H1 (cell line): ENCODE results near the gene USHBP1. TPM values are rescaled to one million over a fixed set of nuclear protein-coding genes. Genes with fewer than 3 reads are reported as not detected.

ENCODE experiments used
- CTCF ChIA-PET: fragments of 300-600 bp; sonication (Branson Sonifier 250); formaldehyde crosslinking; loops from one replicate; lab custom pipeline; 2021; ENCODE audit not compliant: partially characterized antibody; lab: Charles Lee
- POLR2A ChIA-PET: fragments of 300-600 bp; sonication (Branson Sonifier 250); formaldehyde crosslinking; loops from one replicate; lab custom pipeline; 2021; ENCODE audit warnings: inconsistent platforms; ENCODE audit not compliant: partially characterized antibody; lab: Charles Lee
- DNase-seq, 2 experiments: peaks; one replicate each; pipeline versions ENCODE4 v3.0.0 to v3.0.0-alpha.2; 2010 to 2022; ENCODE audit warnings: low spot score in 2 of 2, low read depth in 1 of 2, mixed read lengths in 1 of 2
- FAIRE-seq: peaks from 2 replicates; lab custom pipeline; 2011; peaks lifted over from hg19 to GRCh38; lab: Jason Lieb, UNC
- H2AFZ ChIP-seq: 2 replicates; pipeline ENCODE4 v1.8.1; 2012; ENCODE audit warnings: low read length, inconsistent platforms
- H2AK5ac ChIP-seq: 2 replicates; pipeline ENCODE4 v1.6.1; 2013; ENCODE audit warnings: low read depth, low read length
- H2BK120ac ChIP-seq: replicated peaks from 2 replicates; pipeline ENCODE3; 2013; ENCODE audit warnings: low read depth, low read length, inconsistent platforms
- H2BK12ac ChIP-seq: 2 replicates; pipeline ENCODE4 v1.6.1; 2013; ENCODE audit warnings: low read depth, low read length
- H2BK15ac ChIP-seq: 2 replicates; pipeline ENCODE4 v1.6.1; 2013; ENCODE audit warnings: low read length
- H2BK20ac ChIP-seq: 2 replicates; pipeline ENCODE4 v1.6.1; 2013; ENCODE audit warnings: low read length
- H2BK5ac ChIP-seq: 2 replicates; pipeline ENCODE4 v1.6.1; 2013; ENCODE audit warnings: low read depth, low read length
- H3K14ac ChIP-seq: 2 replicates; pipeline ENCODE4 v1.6.1; 2013; ENCODE audit warnings: inconsistent platforms; ENCODE audit not compliant: insufficient read length
- H3K18ac ChIP-seq: 2 replicates; pipeline ENCODE4 v1.6.1; 2013; ENCODE audit warnings: low read length; ENCODE audit errors: extremely low read depth
- H3K23ac ChIP-seq: 2 replicates; pipeline ENCODE4 v1.6.1; 2013; ENCODE audit warnings: inconsistent platforms; ENCODE audit not compliant: insufficient read length
- H3K23me2 ChIP-seq: 2 replicates; pipeline ENCODE4 v1.6.1; 2013; ENCODE audit warnings: low read depth, low read length
- H3K27ac ChIP-seq: 2 replicates; pipeline ENCODE4 v1.6.1; 2011; ENCODE audit warnings: low read depth, low read length, inconsistent platforms
- H3K27me3 ChIP-seq, 4 experiments: replicated peaks in 1 of 4; 1 replicate in 1 of 4; 2 replicates in 3 of 4; pipeline versions ENCODE4 v1.6.1 to v1.8.1; 2011 to 2013; ENCODE audit warnings: low read length in 3 of 4, mild to moderate bottlenecking in 3 of 4, inconsistent platforms in 2 of 4, mixed read lengths in 2 of 4, moderate library complexity in 1 of 4; ENCODE audit not compliant: control insufficient read depth in 3 of 4, insufficient read depth in 3 of 4; ENCODE audit errors: extremely low read depth in 1 of 4
- H3K36me3 ChIP-seq, 4 experiments: 2 replicates each; pipeline versions ENCODE4 v1.6.1 to v1.8.1; 2011 to 2013; ENCODE audit warnings: mild to moderate bottlenecking in 4 of 4, low read length in 3 of 4, moderate library complexity in 2 of 4, control low read depth in 1 of 4, inconsistent platforms in 1 of 4; ENCODE audit not compliant: insufficient read depth in 4 of 4, control insufficient read depth in 2 of 4
- H3K4ac ChIP-seq: replicated peaks from 2 replicates; pipeline ENCODE3; 2013; ENCODE audit warnings: low read length, low read depth, mixed read lengths, inconsistent platforms; ENCODE audit not compliant: insufficient read length
- H3K4me1 ChIP-seq, 4 experiments: replicated peaks in 1 of 4; 1 replicate in 1 of 4; 2 replicates in 3 of 4; pipeline versions ENCODE4 v1.6.1 to v1.8.1; 2011 to 2013; ENCODE audit warnings: low read length in 3 of 4, inconsistent platforms in 2 of 4, mixed read lengths in 1 of 4; ENCODE audit not compliant: insufficient read depth in 4 of 4, control insufficient read depth in 3 of 4
- H3K4me2 ChIP-seq, 2 experiments: 2 replicates each; pipeline versions ENCODE4 v1.6.1 to v1.8.1; 2011 to 2013; ENCODE audit warnings: low read depth in 2 of 2, low read length in 2 of 2, control low read depth in 1 of 2, inconsistent platforms in 1 of 2, mild to moderate bottlenecking in 1 of 2; ENCODE audit not compliant: insufficient read depth in 1 of 2
- H3K4me3 ChIP-seq, 4 experiments: fragments of 200-600, 300-600 bp in 1 of 4; sonication (generic), shearing (Covaris generic), sonication (Bioruptor Twin) in 1 of 4; 2 replicates each; pipeline versions ENCODE4 v1.5.1 to v1.8.1; 2011 to 2016; ENCODE audit warnings: low read length in 4 of 4, low read depth in 3 of 4, control low read depth in 2 of 4, inconsistent platforms in 2 of 4, mild to moderate bottlenecking in 2 of 4, mixed read lengths in 1 of 4, moderate library complexity in 1 of 4; ENCODE audit not compliant: insufficient read depth in 2 of 4; ENCODE audit errors: extremely low read depth in 1 of 4
- H3K56ac ChIP-seq: replicated peaks from 2 replicates; pipeline ENCODE3; 2013; ENCODE audit warnings: low read depth, mild to moderate bottlenecking, mixed read lengths, low read length, inconsistent platforms; ENCODE audit not compliant: insufficient read length
- H3K79me1 ChIP-seq: 2 replicates; pipeline ENCODE4 v1.6.1; 2013; ENCODE audit warnings: low read depth, low read length, control low read depth
- H3K79me2 ChIP-seq, 2 experiments: 2 replicates each; pipeline versions ENCODE4 v1.6.1 to v1.8.1; 2012 to 2013; ENCODE audit warnings: low read length in 2 of 2, mild to moderate bottlenecking in 2 of 2, inconsistent platforms in 1 of 2; ENCODE audit not compliant: insufficient read depth in 2 of 2, control insufficient read depth in 1 of 2
- H3K9ac ChIP-seq, 4 experiments: replicated peaks in 1 of 4; 1 replicate in 1 of 4; 2 replicates in 3 of 4; pipeline versions ENCODE4 v1.6.1 to v1.8.1; 2011 to 2013; ENCODE audit warnings: low read depth in 3 of 4, low read length in 3 of 4, control low read depth in 2 of 4, mild to moderate bottlenecking in 2 of 4, moderate library complexity in 2 of 4, inconsistent platforms in 1 of 4; ENCODE audit errors: extremely low read depth in 1 of 4
- H3K9me3 ChIP-seq, 2 experiments: 2 replicates each; pipeline versions ENCODE4 v1.6.1 to v1.8.1; 2012 to 2013; ENCODE audit warnings: mild to moderate bottlenecking in 2 of 2, moderate library complexity in 2 of 2, control low read depth in 1 of 2, inconsistent platforms in 1 of 2, low read depth in 1 of 2, low read length in 1 of 2, mixed read lengths in 1 of 2; ENCODE audit not compliant: insufficient read depth in 2 of 2
- H4K20me1 ChIP-seq, 2 experiments: replicated peaks in 1 of 2; 2 replicates each; pipeline versions ENCODE3 to v1.8.1; 2011 to 2013; ENCODE audit warnings: inconsistent platforms in 2 of 2, low read length in 2 of 2, mild to moderate bottlenecking in 1 of 2; ENCODE audit not compliant: insufficient read depth in 2 of 2, control insufficient read depth in 1 of 2
- H4K5ac ChIP-seq: 2 replicates; pipeline ENCODE4 v1.6.1; 2013; ENCODE audit warnings: low read length, low read depth, mixed read lengths, inconsistent platforms; ENCODE audit not compliant: insufficient read length
- H4K8ac ChIP-seq: 2 replicates; pipeline ENCODE4 v1.8.0; 2013; ENCODE audit warnings: mild to moderate bottlenecking, moderate library complexity, low read length, inconsistent platforms; ENCODE audit not compliant: insufficient read depth; ENCODE audit errors: extremely low read depth
- H4K91ac ChIP-seq: replicated peaks from 2 replicates; pipeline ENCODE3; 2013; ENCODE audit warnings: low read length, mixed read lengths, inconsistent platforms; ENCODE audit not compliant: insufficient read length
- MAFK ChIP-seq: IDR thresholded peaks from 2 replicates; pipeline ENCODE4 v1.6.1; 2012; ENCODE audit warnings: low read depth, mild to moderate bottlenecking, improper control_type of control experiment, low read length
- RXRA ChIP-seq: IDR thresholded peaks from 2 replicates; pipeline ENCODE4 v1.6.1; 2011; ENCODE audit warnings: low read depth, mild to moderate bottlenecking, low read length, moderate library complexity; ENCODE audit not compliant: insufficient read depth
- SRF ChIP-seq: IDR thresholded peaks from 2 replicates; pipeline ENCODE4 v1.6.1; 2011; ENCODE audit warnings: mild to moderate bottlenecking, low read depth, low read length, moderate library complexity
- TBP ChIP-seq: IDR thresholded peaks from 2 replicates; pipeline ENCODE4 v1.6.1; 2011; ENCODE audit warnings: low read depth, low read length, improper control_type of control experiment
- WGBS, 2 experiments: shearing (Covaris generic) in 1 of 2; methylation state at CpG; one replicate each; pipeline versions ENCODE4 v1.1.6 to v1.1.7; 2013 to 2015; ENCODE audit warnings: low lambda C conversion rate in 2 of 2, mixed read lengths in 2 of 2, inconsistent platforms in 1 of 2, low coverage in 1 of 2, missing lambda C conversion rate in 1 of 2; ENCODE audit not compliant: insufficient replicate concordance in 2 of 2, insufficient coverage in 1 of 2, insufficient read length in 1 of 2; ENCODE audit errors: extremely low coverage in 1 of 2, missing lambda C conversion rate in 1 of 2; 5-methylcytosine and 5-hydroxymethylcytosine counted together
- polyA plus RNA-seq, 7 experiments: library from polyadenylated mRNA; depleted of rRNA in 3 of 7; stranded (reverse) in 5 of 7; unstranded in 2 of 7; fragments of >200 nt in 5 of 7; fragments of 200-250 nt in 2 of 7; gene quantifications; 1 replicate in 5 of 7; 2 replicates in 1 of 7; 4 replicates in 1 of 7; pipeline versions ENCODE4 v1.2.1 to v1.2.3, GENCODE V29; 2011 to 2013; ENCODE audit warnings: missing spikeins in 2 of 7, mixed read lengths in 2 of 7
- total RNA-seq: library from RNA; stranded (reverse); fragmentation: NEBNext Ultra II Directional; extraction: Animal tissue kit (Norgen Biotek cat#: 25700); gene quantifications from 2 replicates; pipeline ENCODE4 v1.2.1, GENCODE V29; 2021

Gene USHBP1
- total and polyA plus RNA-seq, 2 of the 8 experiments (the other 6 are each of a cell fraction or from before 2014, with no cell fraction given): 5.0 to 7.5 TPM

GRCh38 chr19:17309965-17310461 lies 45.5 kb upstream of the USHBP1 start:
- Histone ChIP-seq H2BK15ac (no peak overlapping the region), H3K27me3 (no peaks in the 10 kb centered on the region), H2AFZ (no peak overlapping the region), H2BK20ac (no peak overlapping the region), H3K79me2 (peaks cover 8 to 36% of the 10 kb centered on the region in 2 experiments; a peak in 3 of 4 replicates), H2AK5ac (no peak overlapping the region; the same call in 1 of the 2 replicates), H2BK12ac (0 out of 2 replicates have a peak overlapping the region, but pooled peaks have one; percentile 12), H2BK5ac (peak overlapping the region; percentile 84), H3K18ac (no peak overlapping the region; the same call in 1 of the 2 replicates), H3K9ac (peak overlapping the region; percentile 40 to 68 (median 47)), H3K4me2 (peak overlapping the region; percentile 72 to 82), H3K23me2 (peaks cover 9% of the 10 kb centered on the region), H4K91ac (no peak overlapping the region), H3K36me3 (peaks cover 4 to 13% (median 9%) of the 10 kb centered on the region in 4 experiments), H3K23ac (no peak overlapping the region), H4K5ac (no peak overlapping the region), H3K4me1 (peaks cover 2 to 13% (median 5%) of the 10 kb centered on the region in 4 experiments; a peak in 5 of 7 replicates), H3K79me1 (peaks cover 21% of the 10 kb centered on the region), H4K20me1 (peaks cover 0 to 14% of the 10 kb centered on the region in 2 experiments), H4K8ac (0 out of 2 replicates have a peak overlapping the region, but pooled peaks have one; percentile 93), H2BK120ac (no peak overlapping the region), H3K4ac (no peak overlapping the region), H3K14ac (no peak overlapping the region), H3K56ac (no peak overlapping the region), H3K4me3 (peak overlapping the region; percentile 76 to 92 (median 80)), H3K9me3 (no peaks in the 10 kb centered on the region), H3K27ac (peak overlapping the region; percentile 4; the same call in 1 of the 2 replicates)
- CTCF ChIA-PET: interaction anchor here (1.0 to 2.4 kb wide), 4 partner anchors 7 to 36 kb away, joined by 3 to 13 read pairs (median 4); no protein-coding TSS in a partner anchor
- POLR2A ChIA-PET: interaction anchor here (0.7 to 18.5 kb wide), 9 partner anchors 16 to 84 kb away, joined by 3 to 329 read pairs (median 3); partner anchors contain the start of genes ANO8 and CCDC194
- 11% methylated on average over 20 of the region's 23 CpGs; no CpG with 5 or more reads in 1 of the 2 experiments for WGBS, 2 experiments
- DNase-seq (no peak), FAIRE-seq (no peak)
- no peak for TF ChIP-seq RXRA
- TF ChIP-seq SRF: no peak
- no peak for TF ChIP-seq MAFK
- no peak for TF ChIP-seq TBP
